Fibroblast of villous mesenchyme (primary cell): ENCODE results near the gene DCTN3. TPM values are rescaled to one million over a fixed set of nuclear protein-coding genes. Genes with fewer than 3 reads are reported as not detected.

Experiments used
- DNase-seq: peaks from one replicate; pipeline ENCODE4 v3.0.0-alpha.2; 2010; ENCODE audit warnings: low read depth
- H3K4me3 ChIP-seq: 2 replicates; pipeline ENCODE4 v1.5.1; 2011; ENCODE audit warnings: low read depth, mild to moderate bottlenecking, low read length
- total RNA-seq: library from RNA; depleted of rRNA; stranded (reverse); fragments of >200 nt; gene quantifications from 2 replicates; pipeline ENCODE4 v1.2.3, GENCODE V29; 2012
- TF ChIP-seq, protein P1 (sequence below): IDR thresholded peaks from 2 replicates; pipeline ENCODE4 v1.5.1; 2012; ENCODE audit warnings: low read depth, mild to moderate bottlenecking, low read length; ENCODE audit not compliant: insufficient read depth

The DCTN3 gene
- total RNA-seq, 1 donor, result 70.8 TPM

DNA sequence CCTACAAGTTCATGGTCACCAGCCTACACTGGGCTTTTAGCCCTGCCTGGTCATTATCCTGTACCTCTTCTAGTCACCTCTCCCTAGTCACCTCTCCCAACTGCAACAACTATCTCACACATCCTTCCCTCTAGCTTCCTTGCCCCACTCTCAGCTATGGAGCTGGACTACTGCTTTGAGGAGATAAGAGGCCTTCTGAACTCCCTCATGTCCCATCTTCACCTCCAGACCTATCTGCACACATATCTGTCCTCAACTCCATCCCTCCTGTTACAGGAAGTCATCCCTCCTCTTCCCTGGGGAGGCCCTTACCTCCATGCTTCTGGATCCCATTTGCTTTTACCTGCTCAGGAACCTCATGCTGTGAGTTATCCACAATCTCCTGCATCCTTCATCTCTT is 14.1 kb downstream of the DCTN3 start:
- H3K4me3 ChIP-seq, result no peak overlapping the region
- no peak for DNase-seq
- TF ChIP-seq, protein P1, sequence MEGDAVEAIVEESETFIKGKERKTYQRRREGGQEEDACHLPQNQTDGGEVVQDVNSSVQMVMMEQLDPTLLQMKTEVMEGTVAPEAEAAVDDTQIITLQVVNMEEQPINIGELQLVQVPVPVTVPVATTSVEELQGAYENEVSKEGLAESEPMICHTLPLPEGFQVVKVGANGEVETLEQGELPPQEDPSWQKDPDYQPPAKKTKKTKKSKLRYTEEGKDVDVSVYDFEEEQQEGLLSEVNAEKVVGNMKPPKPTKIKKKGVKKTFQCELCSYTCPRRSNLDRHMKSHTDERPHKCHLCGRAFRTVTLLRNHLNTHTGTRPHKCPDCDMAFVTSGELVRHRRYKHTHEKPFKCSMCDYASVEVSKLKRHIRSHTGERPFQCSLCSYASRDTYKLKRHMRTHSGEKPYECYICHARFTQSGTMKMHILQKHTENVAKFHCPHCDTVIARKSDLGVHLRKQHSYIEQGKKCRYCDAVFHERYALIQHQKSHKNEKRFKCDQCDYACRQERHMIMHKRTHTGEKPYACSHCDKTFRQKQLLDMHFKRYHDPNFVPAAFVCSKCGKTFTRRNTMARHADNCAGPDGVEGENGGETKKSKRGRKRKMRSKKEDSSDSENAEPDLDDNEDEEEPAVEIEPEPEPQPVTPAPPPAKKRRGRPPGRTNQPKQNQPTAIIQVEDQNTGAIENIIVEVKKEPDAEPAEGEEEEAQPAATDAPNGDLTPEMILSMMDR, result no peak

DNA sequence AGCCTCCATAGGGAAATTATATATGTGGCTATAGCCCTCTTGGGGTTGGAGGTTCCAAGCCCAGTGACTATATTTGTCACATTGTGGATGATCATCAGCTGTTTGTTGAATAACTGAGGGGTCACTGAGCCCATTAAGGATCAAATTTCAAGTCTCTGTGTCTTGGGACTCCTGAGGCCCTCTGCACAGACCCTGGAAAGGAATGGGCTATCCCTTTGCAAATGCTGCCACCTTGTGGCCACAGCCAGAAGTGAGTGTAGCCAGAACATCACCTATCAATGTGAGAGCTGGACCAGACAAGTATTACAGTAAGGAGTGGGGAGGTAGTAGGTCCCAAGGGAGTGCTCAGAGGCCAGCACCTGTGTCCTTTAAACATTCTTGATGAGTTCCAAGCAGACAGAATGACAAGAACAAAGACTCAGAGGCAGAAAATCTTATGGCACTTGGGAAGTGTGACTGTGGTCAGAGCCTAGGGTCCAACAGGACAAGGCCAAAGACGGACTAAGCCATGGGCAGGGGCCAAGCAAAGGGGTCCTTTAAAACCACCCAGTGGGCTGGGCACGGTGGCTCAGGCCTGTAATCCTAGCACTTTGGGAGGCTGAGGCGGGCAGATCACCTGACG is 16.6 kb downstream of the DCTN3 start:
- peak; percentile 71 for DNase-seq
- TF ChIP-seq, protein P1, result peak; percentile 93
- H3K4me3 ChIP-seq, result no peak overlapping the region

DNA sequence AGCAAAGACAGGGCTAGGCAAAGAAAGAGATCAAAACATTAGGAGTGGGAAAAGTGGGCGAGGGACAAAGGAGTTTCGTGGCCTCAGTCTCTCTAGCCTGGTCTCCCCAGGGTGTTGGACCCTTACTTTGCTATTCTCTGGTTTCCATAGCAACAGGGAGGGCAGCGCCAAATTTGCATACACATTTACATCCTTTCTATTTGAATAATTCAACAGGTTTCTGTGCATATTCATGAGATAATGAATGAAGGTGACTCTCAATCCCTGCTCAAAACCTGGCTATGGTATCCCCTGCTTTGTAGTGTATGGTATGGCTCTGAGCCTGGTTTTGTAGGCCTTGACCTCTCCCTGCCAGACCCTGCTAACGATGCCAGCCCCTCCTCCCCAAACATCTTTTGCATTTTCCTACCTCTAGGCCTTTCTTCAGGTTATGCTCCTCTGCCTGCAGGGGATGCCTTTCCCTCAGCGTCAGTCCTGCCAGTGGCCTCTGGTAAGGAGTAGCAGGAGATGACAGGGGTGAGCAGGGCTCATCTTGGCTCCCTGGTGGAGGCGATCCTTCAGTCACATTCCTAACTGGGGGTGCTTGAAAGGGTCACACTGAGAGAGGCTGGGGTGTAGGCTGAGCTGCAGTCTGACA is 18.2 kb downstream of the DCTN3 start:
- TF ChIP-seq, protein P1, result no peak
- DNase-seq, result no peak
- H3K4me3 ChIP-seq, result no peak overlapping the region

DNA sequence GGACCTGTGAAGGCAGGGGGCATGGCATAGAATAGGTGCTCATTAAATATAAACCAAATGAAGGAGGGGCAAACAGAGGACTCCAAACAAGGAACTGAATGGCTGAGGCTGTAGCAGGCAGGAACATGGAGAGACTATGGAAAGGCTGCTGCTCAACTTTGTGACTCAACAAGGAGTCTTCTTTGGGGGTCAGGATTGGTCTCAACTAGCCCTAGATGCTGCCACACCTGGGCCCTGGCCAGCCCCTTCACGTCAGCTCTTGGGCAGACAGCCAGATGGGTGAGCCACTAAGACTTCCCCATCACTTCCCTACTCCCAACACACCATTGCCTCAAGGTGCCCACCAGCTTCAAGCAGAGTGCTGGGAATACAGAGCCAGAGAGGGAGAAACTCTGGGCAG is 19.4 kb downstream of the DCTN3 start:
- H3K4me3 ChIP-seq, result no peak overlapping the region
- TF ChIP-seq, protein P1, result no peak
- no peak for DNase-seq

DNA sequence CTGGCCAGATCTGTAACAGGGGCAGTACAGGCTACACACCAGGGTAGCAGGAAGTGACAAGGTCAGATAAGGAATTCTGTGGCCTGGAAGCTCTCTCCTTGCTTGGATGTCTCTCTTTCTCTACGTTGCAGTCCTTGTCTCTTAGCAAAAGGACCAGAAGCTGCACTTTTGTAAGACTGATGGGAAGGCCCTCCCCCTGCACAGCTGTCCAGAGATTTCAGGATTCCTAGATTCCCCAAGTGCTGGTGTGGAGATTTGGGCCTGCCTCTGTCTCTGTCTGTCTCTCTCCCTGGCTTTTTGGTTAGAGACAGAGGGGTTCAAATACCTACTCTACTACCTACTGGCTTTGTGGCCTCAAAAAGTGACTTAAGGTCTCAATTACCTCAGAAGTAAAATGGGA is 20.7 kb downstream of the DCTN3 start:
- no peak for DNase-seq
- no peak overlapping the region for H3K4me3 ChIP-seq

DNA sequence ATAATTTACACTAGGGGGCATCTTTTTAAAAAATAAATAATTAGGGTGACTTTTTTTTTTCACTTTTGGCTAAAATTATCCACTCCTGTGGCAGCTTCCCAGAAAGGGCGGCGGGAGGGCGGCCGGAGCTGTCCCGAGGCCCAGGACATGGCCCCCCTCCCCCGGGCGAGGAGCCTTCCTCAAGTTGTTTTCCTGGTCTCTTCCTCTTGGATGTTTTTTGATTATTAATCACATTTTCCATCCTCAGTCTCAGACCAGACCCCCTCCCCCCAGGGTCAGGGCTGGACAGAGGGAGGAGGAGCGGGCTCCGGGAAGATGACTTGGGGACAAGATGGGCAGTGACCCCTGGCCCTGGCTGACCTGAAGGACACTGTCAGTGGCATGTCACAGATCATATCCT is 26.1 kb downstream of the DCTN3 start:
- H3K4me3 ChIP-seq, result no peak overlapping the region
- DNase-seq, result no peak
- TF ChIP-seq, protein P1, result no peak

More for the DNA sequence above, 20.7 kb downstream of the DCTN3 start:
- TF ChIP-seq, protein P1, result no peak
